Activated CD8-positive, alpha-beta T cell treated with anti-CD3 and anti-CD28 coated beads for 36 hours (primary cell): ENCODE measurements around the gene FGF18. TPM values are rescaled to one million over a fixed set of nuclear protein-coding genes. Genes with fewer than 3 reads are reported as not detected.

Experiments
- ATAC-seq: fragments of 200-7000 bp; cut with Tn5 transposase; one replicate; pipeline ENCODE4 v1.10.0; 2021; ENCODE audit warnings: mild to moderate bottlenecking, moderate library complexity
- CTCF ChIA-PET: fragments of 350-600 bp; sonication (Branson Sonifier 250); formaldehyde crosslinking; loops from one replicate; lab custom pipeline; 2021; ENCODE audit warnings: antibody characterized with exemption; lab: Charles Lee
- POLR2A ChIA-PET: fragments of 350-600 bp; sonication (Branson Sonifier 250); formaldehyde crosslinking; loops from one replicate; lab custom pipeline; 2021; ENCODE audit warnings: antibody characterized with exemption; lab: Charles Lee
- DNase-seq: peaks from one replicate; pipeline ENCODE4 v3.0.0-alpha.2; 2020
- H3K27ac Mint-ChIP-seq: one replicate; pipeline ENCODE4 v1.8.0; 2021; ENCODE audit warnings: mild to moderate bottlenecking, mixed read lengths
- H3K27me3 Mint-ChIP-seq: one replicate; pipeline ENCODE4 v1.8.0; 2021; ENCODE audit warnings: mixed read lengths
- H3K36me3 Mint-ChIP-seq: one replicate; pipeline ENCODE4 v1.8.0; 2021; ENCODE audit warnings: low read depth, mixed read lengths
- H3K4me1 Mint-ChIP-seq: one replicate; pipeline ENCODE4 v1.8.0; 2021; ENCODE audit warnings: low read depth, mixed read lengths
- H3K4me3 Mint-ChIP-seq: one replicate; pipeline ENCODE4 v1.8.0; 2021; ENCODE audit warnings: mild to moderate bottlenecking, moderate library complexity, mixed read lengths
- H3K9me3 Mint-ChIP-seq: one replicate; pipeline ENCODE4 v1.8.0; 2021; ENCODE audit warnings: mixed read lengths
- intact Hi-C: fragments of 100-400 bp; cut with micrococcal nuclease; formaldehyde crosslinking; loops from one replicate; pipeline ENCODE4 v1.10.0; 2022
- total RNA-seq, 2 experiments: library from RNA; stranded (reverse); gene quantifications; one replicate each; pipeline ENCODE4 v1.2.3, GENCODE V29; 2021
- TF ChIP-seq, protein P1 (sequence below): fragments of 200-600 bp; IDR thresholded peaks from one replicate; pipeline ENCODE4 v1.8.0; 2022; ENCODE audit warnings: antibody characterized with exemption, mild to moderate bottlenecking

The FGF18 gene
- total RNA-seq, 2 experiments from 2014 or later: 0.18 TPM; not detected in 1

GRCh38 chr5:171436804-171437285 lies 17.4 kb downstream of the FGF18 start:
- POLR2A ChIA-PET: interaction anchor here (1.2 kb wide), 1 partner anchor 11 kb away, joined by 3 read pairs; no protein-coding TSS in a partner anchor
- no peaks in the 10 kb centered on the region for H3K4me1 Mint-ChIP-seq
- no peaks in the 10 kb centered on the region for H3K36me3 Mint-ChIP-seq
- H3K27ac Mint-ChIP-seq: no peak overlapping the region
- TF ChIP-seq, protein P1, sequence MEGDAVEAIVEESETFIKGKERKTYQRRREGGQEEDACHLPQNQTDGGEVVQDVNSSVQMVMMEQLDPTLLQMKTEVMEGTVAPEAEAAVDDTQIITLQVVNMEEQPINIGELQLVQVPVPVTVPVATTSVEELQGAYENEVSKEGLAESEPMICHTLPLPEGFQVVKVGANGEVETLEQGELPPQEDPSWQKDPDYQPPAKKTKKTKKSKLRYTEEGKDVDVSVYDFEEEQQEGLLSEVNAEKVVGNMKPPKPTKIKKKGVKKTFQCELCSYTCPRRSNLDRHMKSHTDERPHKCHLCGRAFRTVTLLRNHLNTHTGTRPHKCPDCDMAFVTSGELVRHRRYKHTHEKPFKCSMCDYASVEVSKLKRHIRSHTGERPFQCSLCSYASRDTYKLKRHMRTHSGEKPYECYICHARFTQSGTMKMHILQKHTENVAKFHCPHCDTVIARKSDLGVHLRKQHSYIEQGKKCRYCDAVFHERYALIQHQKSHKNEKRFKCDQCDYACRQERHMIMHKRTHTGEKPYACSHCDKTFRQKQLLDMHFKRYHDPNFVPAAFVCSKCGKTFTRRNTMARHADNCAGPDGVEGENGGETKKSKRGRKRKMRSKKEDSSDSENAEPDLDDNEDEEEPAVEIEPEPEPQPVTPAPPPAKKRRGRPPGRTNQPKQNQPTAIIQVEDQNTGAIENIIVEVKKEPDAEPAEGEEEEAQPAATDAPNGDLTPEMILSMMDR: no peak
- H3K9me3 Mint-ChIP-seq: no peaks in the 10 kb centered on the region
- intact Hi-C loops: no loop called here
- H3K4me3 Mint-ChIP-seq: no peak overlapping the region
- CTCF ChIA-PET: no interaction called here
- DNase-seq: no peak
- H3K27me3 Mint-ChIP-seq: no peaks in the 10 kb centered on the region
- ATAC-seq: no peak

GRCh38 chr5:171437286-171437821 lies 17.9 kb downstream of the FGF18 start:
- POLR2A ChIA-PET: interaction anchor here (1.2 kb wide), 1 partner anchor 11 kb away, joined by 3 read pairs; no protein-coding TSS in a partner anchor
- DNase-seq (no peak), ATAC-seq (no peak)
- TF ChIP-seq, protein P1: no peak
- H3K4me1 Mint-ChIP-seq: no peaks in the 10 kb centered on the region
- no peak overlapping the region for H3K4me3 Mint-ChIP-seq
- H3K9me3 Mint-ChIP-seq: no peaks in the 10 kb centered on the region
- CTCF ChIA-PET: interaction anchor here (0.6 kb wide), 1 partner anchor 141 kb away, joined by 3 read pairs; no protein-coding TSS in a partner anchor
- no peaks in the 10 kb centered on the region for H3K27me3 Mint-ChIP-seq
- no peaks in the 10 kb centered on the region for H3K36me3 Mint-ChIP-seq
- H3K27ac Mint-ChIP-seq: no peak overlapping the region
- intact Hi-C loops: no loop called here

DNA sequence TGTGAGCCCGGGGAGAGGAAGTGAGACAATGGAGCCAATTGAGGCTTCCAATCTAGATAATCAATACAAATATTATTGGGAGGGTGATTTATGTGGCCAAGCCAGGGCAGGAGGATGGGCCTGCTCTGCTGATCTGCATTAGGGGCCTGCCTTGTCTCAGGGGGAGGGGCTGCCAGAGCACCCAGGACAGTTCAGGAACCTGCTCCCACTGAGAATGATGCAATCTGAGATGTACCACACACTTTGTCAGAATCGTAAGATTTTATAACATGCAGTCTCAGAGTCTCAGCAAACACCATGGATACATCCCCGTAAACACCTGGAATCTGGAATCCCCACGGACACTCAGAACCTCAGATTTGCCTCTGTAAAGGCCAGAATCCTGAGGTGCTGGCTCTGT lies 19.3 kb downstream of the FGF18 start:
- H3K36me3 Mint-ChIP-seq: no peaks in the 10 kb centered on the region
- intact Hi-C loops: no loop called here
- no peaks in the 10 kb centered on the region for H3K9me3 Mint-ChIP-seq

DNA sequence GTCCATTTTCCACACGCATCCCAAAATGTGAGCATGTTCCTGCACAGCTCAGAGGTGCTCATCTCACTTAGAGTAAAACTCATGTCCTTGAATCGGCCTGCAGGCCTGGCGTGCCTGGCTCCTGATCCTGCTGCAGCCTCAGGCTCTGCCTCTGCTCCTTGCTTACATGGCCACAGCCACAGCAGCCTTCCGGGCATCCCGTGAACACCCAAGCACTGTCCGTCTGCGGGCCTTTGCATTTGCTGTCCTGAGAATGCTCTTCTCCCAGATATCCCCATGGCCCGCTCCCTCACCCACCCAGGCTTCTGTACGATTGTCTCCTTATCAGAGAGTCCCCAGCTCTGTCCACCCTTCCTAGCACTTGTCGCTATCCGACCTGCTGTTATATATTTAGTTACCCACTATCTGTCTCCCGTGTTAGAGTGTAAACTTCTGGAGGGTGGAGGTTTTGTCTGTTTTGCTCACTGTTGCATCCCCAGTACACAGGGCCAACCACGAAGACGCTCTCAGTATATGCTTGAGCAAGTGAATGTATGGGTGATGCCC lies 21.9 kb downstream of the FGF18 start:
- H3K27me3 Mint-ChIP-seq: no peaks in the 10 kb centered on the region
- DNase-seq (no peak), ATAC-seq (no peak)
- TF ChIP-seq, protein P1: no peak
- ChIA-PET CTCF (no interaction called here), POLR2A (interaction anchor here (1.0 kb wide), 1 partner anchor 8 kb away, joined by 3 read pairs; no protein-coding TSS in a partner anchor)
- no peak overlapping the region for H3K4me3 Mint-ChIP-seq
- H3K9me3 Mint-ChIP-seq: no peaks in the 10 kb centered on the region
- no peak overlapping the region for H3K27ac Mint-ChIP-seq
- no peaks in the 10 kb centered on the region for H3K4me1 Mint-ChIP-seq
- H3K36me3 Mint-ChIP-seq: no peaks in the 10 kb centered on the region
- intact Hi-C loops: no loop called here

More for the DNA sequence above, 19.3 kb downstream of the FGF18 start:
- Mint-ChIP-seq H3K4me1 (no peaks in the 10 kb centered on the region), H3K27ac (no peak overlapping the region), H3K27me3 (no peaks in the 10 kb centered on the region), H3K4me3 (no peak overlapping the region)
- POLR2A ChIA-PET: no interaction called here
- no peak for DNase-seq
- CTCF ChIA-PET: no interaction called here
- TF ChIP-seq, protein P1: no peak
- no peak for ATAC-seq

DNA sequence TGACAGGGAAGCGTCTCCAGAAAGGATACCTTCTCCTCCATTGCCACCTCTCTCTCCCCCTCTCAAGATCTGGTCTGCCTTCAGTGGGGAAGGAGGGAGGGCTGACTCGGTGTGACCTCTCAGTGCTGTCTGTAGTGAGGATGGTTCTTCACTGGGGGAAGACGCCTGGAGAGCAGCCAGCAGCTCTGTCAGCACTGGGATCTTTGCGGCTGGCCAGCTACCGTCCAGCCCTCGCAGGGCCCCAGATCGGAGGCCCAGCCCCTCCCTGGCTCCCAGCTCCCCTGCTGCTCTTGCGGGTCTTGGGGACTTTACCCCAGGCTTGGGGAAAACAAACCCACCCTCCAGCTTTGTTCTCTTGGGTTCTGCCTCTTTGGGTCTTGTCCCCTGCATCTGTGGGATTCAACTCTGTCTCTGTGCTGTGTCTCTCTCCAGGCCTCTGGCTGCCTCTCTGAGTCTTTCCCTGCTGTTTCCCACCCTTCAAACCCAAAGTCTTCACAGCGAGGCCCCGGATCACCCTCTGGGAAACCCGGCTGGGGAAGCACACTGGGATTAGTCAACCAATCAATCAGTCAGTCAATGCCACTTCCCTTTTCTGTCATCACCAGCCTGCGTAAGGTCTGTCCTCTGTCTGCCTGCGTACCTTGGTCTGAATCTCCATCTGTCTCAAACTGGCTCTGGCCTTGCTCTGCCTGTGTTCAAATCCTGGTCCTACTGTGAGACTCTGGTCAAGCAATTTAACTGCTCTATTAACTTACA lies 23.0 kb downstream of the FGF18 start:
- no peaks in the 10 kb centered on the region for H3K9me3 Mint-ChIP-seq
- no peak overlapping the region for H3K4me3 Mint-ChIP-seq
- ChIA-PET CTCF (no interaction called here), POLR2A (no interaction called here)
- ATAC-seq (no peak), DNase-seq (no peak)
- no peaks in the 10 kb centered on the region for H3K36me3 Mint-ChIP-seq
- TF ChIP-seq, protein P1: no peak
- H3K4me1 Mint-ChIP-seq: no peaks in the 10 kb centered on the region
- intact Hi-C loops: no loop called here
- no peak overlapping the region for H3K27ac Mint-ChIP-seq
- no peaks in the 10 kb centered on the region for H3K27me3 Mint-ChIP-seq
